ENCODE data around the gene RGS7.
A peak's percentile ranks its signal among the peaks of the same experiment; 100 is the strongest.
"Not testable (repeated sequence)": the region's sequence is repeated elsewhere in the genome, so short reads cannot be mapped to it uniquely, and the experiment has no call there.

Gene RGS7

DNA sequence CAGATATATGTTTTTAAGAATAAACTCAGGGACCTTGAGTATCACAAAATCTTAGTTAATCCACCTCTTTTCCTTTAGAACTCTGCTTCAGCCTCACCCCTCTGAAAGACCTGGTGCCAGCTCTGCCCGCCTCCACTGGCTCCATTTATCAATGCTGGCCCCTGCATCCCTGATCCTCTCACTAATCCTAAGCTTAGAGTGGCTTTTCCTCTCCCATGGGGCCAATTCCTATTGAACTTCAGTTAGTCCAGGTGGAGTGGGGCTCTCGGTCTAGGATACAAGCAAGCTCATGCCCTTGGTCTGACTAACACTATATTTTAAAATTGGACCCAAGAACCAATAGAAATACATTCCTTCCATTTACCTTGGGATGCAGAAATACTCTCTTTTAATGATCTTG, 87.0 kb downstream of the RGS7 start:
- DNase-seq, result peak; percentile 93 to 94

DNA sequence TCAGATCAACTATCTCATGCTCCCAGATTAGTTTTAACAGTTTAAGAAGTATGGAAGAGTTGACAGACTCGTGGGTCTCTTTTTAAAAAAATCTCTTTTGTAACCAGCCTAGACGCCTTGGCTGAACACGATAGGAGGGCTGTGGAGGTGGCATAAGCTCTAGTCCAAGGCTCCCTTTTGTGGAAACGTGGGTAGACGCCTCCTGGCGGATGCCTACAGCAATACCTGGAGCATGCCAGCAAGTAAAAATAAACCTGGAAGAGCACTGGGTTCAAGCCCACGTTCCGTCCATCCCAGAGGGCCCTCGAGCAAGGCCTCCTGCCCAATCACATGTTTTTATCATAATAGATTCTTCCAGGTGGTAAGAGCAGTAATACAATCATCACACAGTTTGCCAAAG, 87.9 kb downstream of the RGS7 start:
- no peak for DNase-seq

DNA sequence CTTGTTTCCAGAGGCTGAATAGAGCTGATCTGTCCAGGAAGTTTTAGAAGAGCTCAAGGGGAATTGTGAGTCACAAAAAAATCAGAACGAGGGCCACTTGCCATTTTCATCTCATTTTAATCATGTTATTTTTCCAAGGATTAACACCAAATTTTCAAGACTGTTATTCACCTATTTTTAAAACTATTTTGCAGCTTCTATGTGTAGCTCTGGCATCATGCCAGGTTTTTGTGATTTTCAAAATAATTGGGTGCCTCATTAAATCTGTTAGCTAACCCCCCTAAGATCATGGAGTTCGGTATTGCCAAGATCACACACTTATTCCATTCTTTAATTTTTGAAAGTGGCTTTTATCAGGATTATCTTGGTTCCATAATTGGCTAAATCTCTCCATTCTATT, 90.9 kb downstream of the RGS7 start:
- no peak for DNase-seq

DNA sequence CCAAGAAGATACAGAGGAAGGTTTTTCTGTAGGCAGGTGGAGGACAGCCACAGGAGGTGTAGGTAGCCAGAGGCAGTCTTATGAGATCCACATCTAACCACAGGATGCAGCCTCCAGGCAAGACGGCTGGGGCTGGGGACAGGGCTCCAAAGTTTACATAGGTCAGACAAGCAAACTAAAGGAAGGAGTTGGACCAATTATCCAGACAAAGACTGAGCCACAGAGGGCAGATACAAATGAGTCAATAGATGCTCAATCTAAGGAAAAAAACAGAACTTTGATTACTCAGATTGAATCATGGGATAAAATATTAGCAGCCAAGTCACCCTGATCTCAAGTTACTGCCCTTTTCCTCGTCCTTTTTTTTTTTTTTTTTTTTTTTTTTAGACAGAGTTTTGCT, 91.6 kb downstream of the RGS7 start:
- no peak for DNase-seq

DNA sequence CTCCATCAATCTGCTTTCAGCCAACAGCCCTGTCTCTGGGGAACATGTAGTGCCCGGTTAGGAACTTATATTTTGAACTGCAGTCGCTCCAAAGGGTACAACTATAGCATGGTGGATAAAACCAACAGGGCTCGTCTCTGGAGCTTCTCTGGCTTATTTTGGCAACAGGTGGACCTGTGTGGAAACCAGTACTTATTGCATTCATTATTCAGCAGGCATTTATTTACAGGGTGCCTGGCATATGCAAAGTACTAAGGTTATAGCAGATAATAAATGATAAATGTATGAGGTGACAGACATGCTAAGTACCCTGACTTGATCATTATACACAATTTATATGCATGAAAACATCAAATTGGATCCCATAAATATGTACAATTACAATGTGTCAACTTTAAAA, 93.7 kb downstream of the RGS7 start:
- no peak for DNase-seq

DNA sequence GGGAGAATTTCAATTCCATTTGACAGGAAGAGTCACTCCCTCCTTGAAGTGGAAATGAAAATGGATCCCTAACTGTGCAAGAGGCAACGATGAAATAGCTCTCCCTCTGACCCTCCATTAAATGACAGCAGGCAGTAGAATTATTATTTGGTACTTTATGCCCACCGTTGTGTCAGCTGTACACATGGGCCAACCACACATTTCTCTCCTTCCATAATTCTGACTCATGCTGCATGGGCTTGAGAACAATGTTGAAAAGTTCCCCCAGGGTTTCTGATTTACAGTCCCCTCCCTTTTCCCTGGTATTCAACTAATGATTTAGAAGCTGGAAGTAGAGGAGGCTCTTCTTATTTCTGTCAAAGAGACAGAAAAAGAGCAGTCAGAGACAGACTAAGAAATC, 103.5 kb downstream of the RGS7 start:
- no peak for DNase-seq

DNA sequence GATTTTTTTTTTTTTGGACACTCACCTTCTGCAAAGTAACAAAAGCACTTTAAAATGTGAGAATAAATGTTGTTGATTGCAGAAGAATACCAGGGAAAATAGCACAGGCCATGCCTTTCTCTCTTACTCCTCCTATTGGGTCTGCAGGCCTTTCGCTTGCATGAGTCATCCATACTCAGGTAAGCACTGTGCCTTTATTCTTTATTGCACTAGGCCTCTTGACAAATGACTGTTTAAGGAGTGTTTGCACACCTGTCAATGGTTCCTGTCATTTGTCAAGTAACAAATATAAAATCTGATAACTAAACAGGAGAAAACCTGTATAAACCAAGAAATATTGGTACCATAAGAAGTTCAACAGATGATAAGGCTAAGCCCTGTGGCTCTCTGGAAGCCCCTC, 106.5 kb downstream of the RGS7 start:
- no peak for DNase-seq

DNA sequence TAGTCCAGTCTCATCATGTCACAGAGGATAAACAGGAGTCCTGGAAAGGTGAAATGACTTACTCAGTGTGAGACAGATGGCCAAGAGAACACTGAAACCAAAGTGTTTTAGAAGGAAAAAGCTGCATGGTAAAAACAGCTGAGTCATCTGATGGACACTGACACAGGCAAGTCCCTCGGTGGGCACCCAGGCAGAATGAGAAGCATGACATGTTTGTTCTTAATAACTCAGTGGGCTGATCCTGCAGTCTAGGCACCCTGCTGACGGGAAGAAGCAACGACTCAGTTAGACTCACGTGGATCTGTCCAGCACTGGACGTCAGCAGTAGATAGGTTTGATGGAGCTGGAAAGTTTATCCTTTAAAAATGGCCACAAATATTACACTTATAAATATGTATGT, 116.9 kb downstream of the RGS7 start:
- DNase-seq, result no peak

DNA sequence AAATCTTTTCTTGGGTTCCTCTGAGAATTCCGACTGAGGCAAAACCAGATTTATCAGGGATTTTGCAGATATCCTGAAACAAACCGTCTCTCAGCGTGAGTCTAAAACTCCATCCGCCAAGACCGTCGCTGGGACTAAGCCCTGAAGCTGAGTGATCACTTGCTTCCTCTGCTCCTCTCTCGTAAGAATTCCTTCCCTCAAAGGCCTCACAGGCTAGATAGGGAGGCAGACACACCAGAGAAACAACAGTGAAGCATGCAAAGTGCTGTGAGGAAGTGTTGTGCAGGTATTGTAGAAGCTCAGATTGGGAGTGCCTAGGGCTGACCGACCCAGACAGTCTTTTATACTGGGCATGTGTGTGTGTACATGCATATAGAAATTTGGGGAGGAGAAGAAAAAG, 119.1 kb downstream of the RGS7 start:
- no peak for DNase-seq

DNA sequence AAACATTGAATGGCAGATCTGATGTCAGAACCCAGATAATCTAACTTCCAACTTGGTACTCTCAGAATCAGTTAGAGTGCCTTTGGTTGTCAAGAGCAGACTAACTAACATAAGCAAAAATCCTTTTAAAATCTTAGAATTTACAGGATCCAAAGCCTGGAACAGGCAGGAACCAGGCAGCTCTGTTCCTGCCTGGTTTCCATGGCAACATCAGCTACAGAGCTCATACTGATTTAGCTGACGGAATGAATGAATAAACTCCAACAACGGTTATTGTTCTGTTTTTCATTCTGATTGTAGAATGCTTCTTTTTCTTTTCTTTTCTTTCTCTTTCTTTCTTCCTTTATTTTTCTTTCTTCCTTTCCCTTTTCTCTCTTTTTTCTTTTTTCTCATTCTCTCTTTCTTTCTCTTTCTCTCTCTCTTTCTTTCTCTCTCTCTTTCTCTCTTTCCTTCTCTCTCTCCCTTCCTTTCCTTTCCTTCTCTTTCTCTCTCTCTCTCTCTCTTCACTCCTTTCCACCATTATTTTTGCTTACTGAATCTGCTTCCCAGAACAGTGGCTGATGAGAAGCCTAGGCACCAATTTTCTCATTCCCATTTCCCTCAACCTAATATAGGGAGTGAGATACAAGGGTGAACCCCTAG, 121.6 kb downstream of the RGS7 start:
- DNase-seq, result peak; percentile 3 to 32

DNA sequence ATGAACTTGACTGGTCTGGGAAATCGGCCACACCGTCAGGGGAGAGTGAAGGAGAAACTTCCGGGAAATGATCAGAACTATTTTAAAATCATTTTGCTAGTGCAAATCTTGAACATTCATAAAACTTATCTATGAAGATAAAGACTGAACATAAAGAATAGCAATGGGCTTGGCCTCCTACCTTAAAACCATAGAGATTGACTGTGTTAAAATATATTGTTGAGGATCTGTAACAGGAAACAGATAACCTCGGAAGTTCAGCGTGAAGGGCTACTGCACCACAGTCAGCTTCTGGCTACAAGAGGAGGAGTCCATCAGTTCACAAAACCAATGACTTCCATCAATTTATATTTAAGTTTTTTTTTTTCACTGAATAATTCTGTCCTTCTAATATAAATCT, 127.3 kb downstream of the RGS7 start:
- no peak for DNase-seq

DNA sequence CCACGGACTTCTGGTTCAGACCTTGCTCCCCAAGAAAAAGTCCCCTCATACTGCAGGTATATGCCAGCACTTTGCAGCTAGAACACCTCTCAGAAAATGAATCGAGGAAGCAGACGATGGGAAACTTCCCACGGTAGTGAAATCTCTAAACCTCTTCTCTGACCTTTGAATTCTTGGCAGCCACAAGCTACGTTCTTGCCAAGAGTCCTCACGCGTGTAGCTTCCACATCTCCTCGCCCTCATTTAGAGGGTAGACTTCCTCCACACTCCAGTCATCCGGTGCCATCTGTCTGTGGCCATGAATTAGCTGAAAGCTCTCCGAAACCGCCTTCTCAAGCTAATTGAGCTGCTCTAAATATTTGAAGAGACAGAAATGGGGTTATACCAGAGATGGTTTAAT, 127.8 kb downstream of the RGS7 start:
- no peak for DNase-seq

DNA sequence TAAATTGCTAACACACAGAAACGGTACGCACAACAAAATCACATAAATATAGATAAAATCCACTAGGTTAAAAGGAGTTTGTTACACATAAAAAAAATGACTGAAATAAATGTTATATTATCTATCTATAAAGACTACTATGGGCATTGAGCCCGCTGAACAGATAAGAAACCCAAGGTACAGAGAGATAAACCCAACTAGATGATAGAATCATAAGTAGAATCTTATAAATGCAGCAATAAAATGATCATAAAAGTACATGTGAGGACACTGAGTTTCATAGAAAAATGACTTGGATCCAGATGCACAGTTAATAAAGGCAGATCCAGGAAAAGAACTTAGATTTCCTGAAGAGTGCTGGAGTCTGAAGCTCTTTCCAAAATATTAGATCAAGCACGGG, 128.7 kb downstream of the RGS7 start:
- DNase-seq, result no peak

DNA sequence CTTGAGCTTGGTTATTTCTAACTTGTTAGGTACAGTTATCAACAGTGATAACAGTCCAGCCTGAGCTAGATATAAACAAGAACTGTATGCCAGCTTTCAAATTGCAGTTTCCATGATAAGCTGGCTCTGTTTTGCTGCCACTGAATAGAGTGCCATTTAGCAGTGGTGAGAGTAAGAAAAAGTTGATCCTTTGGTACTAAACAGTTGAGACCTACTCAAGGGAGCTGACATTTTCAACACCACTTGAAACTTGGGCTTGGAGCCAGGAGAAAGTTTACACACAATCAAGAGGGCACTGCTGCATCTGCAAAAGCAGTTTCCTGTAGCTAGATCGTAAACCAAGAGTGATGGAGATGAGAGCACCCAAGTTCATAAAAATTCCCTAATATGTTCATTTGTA, 131.3 kb downstream of the RGS7 start:
- peak in 1 of 2 experiments; percentile 26 for DNase-seq

DNA sequence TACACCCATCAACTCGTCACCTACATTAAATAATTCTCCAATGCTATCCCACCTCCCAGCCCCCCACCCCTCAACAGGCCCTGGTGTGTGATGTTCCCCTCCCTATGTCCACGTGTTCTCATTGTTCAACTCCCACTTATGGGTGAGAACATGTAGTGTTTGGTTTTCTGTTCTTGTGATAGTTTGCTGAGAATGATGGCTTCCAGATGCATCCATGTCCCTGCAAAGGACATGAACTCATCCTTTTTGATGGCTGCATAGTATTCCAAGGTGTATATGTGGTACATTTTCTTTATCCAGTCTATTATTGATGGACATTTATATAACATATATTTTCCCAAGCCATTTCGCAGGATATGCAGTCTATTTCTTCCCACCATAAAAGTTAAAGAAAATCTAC, 132.8 kb downstream of the RGS7 start:
- not testable (repeated sequence) for DNase-seq

DNA sequence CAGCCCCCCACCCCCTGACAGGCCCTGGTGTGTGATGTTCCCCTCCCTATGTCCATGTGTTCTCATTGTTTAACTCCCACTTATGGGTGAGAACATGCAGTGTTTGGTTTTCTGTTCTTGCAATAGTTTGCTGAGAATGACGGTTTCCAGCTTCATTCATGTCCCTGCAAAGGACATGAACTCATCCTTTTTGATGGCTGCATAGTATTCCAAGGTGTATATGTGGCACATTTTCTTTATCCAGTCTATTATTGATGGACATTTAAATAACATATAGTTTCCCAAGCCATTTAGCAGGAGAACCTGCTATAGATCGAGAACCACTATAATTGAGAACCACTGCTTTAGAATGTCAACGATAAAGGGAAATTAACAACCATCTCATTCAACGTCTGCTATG, 134.2 kb downstream of the RGS7 start:
- not testable (repeated sequence) for DNase-seq

DNA sequence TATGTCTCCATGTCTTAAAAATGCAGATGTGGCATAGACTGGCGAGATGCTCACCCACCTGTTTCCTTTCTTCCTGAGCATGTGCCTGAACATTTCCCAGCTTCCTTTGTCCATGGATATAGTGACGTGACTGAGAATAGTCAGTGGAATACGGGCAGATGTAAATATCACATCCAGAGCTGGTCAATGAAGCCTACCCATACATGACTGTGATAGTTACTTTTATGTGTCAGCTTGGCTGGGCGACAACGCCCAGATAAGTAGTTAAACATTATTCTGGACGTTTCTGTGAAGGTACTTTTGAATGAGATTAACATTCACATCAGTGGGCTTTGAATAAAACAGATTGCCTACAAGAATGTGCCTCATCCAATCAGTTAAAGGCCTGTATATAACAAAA, 135.7 kb downstream of the RGS7 start:
- no peak for DNase-seq

DNA sequence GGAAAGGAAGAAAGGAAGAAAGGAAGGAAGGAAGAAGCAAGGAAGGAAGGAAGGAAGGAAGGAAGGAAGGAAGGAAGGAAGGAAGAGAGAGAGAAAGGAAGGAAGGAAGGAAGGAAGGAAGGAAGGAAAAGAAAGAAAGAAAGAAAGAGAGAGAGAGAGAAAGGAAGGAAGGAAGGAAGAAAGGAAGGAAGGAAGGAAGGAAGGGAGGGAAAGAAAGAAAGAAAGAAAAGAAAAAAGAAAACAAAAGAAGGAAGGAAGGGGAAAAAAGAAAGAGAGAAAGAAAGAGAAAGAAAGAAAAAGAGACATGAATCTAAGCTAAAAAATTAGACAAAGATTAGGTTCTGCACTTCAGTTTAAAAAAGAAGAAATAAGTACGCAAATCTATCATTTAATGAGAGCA, 136.1 kb downstream of the RGS7 start:
- DNase-seq, result not testable (repeated sequence)

DNA sequence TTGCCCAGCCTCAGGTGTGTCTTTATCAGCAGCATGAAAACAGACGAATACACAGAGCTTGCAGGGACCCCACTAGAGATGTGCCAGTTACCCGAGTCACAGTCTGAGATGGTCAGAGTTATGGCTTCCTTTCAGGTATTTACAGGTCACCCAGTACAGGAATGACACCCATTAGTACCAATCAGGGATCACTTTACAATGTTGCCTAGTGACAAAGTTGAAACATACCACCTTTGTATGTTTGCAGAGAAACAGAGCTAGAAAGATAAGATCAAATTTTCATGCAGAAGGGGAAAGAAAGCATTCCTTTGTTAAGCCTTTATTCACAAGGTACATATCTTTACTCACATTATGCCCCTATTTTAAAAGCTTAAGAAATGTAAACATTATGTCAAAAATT, 137.6 kb downstream of the RGS7 start:
- no peak for DNase-seq

DNA sequence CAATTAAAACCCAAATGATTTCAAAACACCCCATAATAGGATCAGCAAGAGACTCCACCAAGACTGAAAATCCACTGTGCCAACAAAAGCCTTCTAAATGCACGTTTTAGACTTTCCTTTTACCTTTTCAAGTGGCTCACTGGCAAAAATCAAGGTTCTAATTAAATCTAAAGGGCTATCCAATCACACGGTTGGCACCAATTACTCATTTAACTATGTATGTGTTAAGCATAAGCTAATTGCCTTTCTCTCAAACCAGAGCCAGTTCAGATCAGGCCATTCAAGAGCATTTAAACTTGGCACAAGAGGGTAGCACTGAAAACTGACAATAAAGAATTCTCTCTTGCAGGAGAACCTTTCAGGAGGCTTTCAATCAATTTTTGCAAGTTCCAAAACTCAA, 139.5 kb downstream of the RGS7 start:
- no peak for DNase-seq

DNA sequence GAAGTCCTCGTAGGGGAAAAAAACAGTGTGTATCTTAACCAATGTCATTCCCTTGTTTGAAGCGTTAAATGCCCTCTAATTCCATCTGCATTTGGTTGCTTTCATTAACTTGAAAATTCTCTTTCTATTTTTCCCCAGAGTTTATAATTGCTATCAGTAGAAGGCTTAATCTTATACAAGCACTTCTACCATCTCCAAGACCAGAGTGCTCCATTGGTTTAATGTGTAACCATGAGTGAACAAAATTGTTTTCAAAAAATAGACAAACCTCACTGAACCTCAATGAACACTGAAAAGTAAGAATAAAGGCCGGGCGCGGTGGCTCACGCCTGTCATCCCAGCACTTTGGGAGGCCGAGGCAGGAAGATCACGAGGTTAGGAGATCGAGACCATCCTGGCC, 141.3 kb downstream of the RGS7 start:
- no peak for DNase-seq

DNA sequence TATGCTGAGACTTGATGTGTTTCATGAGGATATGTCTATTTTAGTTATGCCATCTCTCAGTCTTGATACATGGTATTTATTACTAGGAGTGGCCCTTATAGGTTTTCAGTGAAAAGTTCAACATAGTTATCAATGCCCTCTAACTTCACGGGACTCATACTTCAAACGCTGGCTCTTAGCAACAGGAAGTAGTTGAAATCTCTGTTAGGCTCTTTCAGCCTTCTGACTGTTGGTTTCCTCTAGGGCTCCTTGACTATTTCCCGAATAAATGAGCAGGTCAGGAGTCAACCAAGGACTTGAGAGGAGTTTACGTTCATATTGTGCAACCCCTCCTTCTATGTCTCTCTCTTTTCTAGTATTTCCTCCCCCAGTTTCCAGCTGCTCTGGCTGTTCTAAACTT, 141.8 kb downstream of the RGS7 start:
- DNase-seq, result no peak

DNA sequence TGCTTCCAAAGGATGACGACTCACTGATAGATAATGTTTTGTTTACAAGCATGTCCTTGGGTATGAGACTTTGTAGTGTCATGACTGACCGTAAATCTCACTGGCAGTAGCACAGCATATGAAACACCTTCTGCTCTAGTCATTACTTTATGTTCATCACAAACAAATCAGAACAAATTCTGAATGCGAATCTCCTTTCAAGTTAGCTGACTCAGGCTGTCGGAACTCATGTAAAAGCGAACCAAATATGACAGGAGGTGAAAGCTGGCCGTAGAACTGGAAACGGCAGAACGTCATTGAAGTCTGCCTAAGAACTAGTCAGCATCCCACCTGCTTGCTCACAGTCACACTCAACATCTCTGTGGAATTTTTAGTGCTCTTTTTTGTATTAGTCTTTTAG, 143.9 kb downstream of the RGS7 start:
- DNase-seq, result no peak

DNA sequence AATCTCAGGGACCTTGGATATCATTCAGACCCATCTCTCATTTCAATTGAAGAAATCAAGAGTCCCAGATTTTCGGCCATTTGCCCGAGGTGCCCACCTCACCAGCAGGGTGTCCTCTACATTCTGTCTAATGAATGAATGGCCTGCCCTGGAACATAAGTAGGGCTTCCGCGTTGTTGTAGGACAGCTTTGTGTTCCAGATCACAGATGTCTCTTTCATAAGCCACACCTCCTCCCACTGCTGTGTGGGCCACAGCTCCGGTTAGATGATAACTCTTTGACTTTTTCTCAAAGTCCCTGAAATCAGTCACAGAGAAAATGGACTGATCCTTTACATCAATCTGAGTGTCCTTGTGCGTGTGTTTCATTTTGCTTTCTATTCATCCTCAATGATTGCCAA, 144.4 kb downstream of the RGS7 start:
- no peak for DNase-seq

DNA sequence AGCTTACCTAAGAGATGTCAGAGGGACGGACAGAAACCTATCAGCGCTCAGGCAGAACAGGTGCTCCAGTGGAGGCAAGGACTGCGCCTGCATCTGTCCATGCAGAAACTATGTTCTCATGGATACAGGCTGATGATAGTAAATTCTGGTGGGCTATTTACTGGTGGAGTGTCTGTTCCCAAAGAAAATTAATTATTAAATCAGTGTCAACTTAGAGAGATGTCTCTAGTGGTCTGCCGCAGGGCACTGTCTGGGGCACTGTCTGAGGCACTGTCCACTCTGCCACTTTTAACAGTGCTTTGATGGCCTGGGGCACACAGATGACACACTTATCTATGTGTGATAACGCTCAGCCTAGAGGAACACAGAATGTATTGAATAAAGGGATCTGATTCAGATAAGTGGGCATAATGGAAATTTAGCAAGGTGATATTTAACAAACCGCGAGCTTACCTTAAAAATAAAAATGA, 148.1 kb downstream of the RGS7 start:
- no peak for DNase-seq

DNA sequence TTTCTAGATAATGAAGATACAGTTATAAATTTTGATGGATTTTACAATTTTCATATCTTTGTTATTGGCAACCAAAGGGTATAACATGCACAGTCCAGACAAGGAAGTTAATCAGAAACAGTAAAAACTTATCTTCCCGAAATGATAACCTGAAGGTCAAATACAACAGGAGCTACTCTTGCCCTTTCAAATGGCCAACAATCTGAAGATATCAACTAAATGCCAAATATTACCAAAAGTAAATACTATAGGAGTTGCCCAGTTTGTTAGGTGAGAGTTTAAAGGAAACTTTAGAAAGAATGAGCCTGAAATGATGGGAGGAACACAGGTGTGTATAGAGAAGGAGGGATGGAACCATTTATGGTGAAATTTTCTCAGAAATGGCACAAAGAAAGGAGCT, 153.2 kb downstream of the RGS7 start:
- no peak for DNase-seq

Data from NCI-H524 (cell line).